SU-DHL-6 (cell line): ENCODE results near the gene UBE2J2.

Experiments used
- EZH2phosphoT487 ChIP-seq: fragments of 200-600 bp; sonication (generic), shearing (Covaris generic); conservative IDR thresholded peaks from 2 replicates; pipeline ENCODE4 v1.6.1; 2018; ENCODE audit warnings: mild to moderate bottlenecking, antibody characterized with exemption, low read length, moderate library complexity, mixed read lengths
- TF ChIP-seq, protein P1 (sequence below): fragments of 200-600 bp; sonication (generic); IDR thresholded peaks from one replicate; pipeline ENCODE4 v1.5.1; 2017; ENCODE audit warnings: antibody characterized with exemption, mild to moderate bottlenecking, low read length, moderate library complexity; ENCODE audit not compliant: insufficient read depth, poor library complexity, severe bottlenecking

GRCh38 chr1:1285611-1286311 is 12.1 kb upstream of the UBE2J2 start:
- no peak for TF ChIP-seq EZH2phosphoT487
- TF ChIP-seq, protein P1, sequence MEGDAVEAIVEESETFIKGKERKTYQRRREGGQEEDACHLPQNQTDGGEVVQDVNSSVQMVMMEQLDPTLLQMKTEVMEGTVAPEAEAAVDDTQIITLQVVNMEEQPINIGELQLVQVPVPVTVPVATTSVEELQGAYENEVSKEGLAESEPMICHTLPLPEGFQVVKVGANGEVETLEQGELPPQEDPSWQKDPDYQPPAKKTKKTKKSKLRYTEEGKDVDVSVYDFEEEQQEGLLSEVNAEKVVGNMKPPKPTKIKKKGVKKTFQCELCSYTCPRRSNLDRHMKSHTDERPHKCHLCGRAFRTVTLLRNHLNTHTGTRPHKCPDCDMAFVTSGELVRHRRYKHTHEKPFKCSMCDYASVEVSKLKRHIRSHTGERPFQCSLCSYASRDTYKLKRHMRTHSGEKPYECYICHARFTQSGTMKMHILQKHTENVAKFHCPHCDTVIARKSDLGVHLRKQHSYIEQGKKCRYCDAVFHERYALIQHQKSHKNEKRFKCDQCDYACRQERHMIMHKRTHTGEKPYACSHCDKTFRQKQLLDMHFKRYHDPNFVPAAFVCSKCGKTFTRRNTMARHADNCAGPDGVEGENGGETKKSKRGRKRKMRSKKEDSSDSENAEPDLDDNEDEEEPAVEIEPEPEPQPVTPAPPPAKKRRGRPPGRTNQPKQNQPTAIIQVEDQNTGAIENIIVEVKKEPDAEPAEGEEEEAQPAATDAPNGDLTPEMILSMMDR: no peak
